WTC11 (cell line): Measurements from ENCODE around the gene MDM4.

Experiments
- CREB1 ChIP-seq: sonication (generic); formaldehyde crosslinking; IDR thresholded peaks from 2 replicates; pipeline ENCODE4 v1.8.0; 2023; ENCODE audit warnings: mild to moderate bottlenecking, missing genetic modification reagents
- KAT7 ChIP-seq: sonication (generic); formaldehyde crosslinking; IDR thresholded peaks from 2 replicates; pipeline ENCODE4 v1.8.1; 2023; ENCODE audit warnings: missing genetic modification reagents, mild to moderate bottlenecking, borderline replicate concordance
- RORB ChIP-seq: fragments of 250-450 bp; sonication (Bioruptor Pico); IDR thresholded peaks from 2 replicates; pipeline ENCODE4 v1.9.0; 2021; ENCODE audit warnings: mild to moderate bottlenecking
- SP1 ChIP-seq: sonication (generic); formaldehyde crosslinking; conservative IDR thresholded peaks from 2 replicates; pipeline ENCODE4 v1.8.1; 2022; ENCODE audit warnings: missing genetic modification reagents
- TEAD4 ChIP-seq: sonication (generic); formaldehyde crosslinking; IDR thresholded peaks from 2 replicates; pipeline ENCODE4 v1.8.0; 2022; ENCODE audit warnings: mild to moderate bottlenecking, missing genetic modification reagents
- TF ChIP-seq, protein P1 (sequence below): sonication (generic); formaldehyde crosslinking; IDR thresholded peaks from 2 replicates; pipeline ENCODE4 v1.8.1; 2022; ENCODE audit warnings: mild to moderate bottlenecking, moderate library complexity, missing genetic modification reagents
- TF ChIP-seq, protein P2 (sequence below): fragments of 200-600 bp; IDR thresholded peaks from 2 replicates; pipeline ENCODE4 v1.8.0; 2022; ENCODE audit warnings: antibody characterized with exemption
- TF ChIP-seq, protein P3 (sequence below): sonication (generic); formaldehyde crosslinking; IDR thresholded peaks from 2 replicates; pipeline ENCODE4 v1.8.1; 2022; ENCODE audit warnings: missing genetic modification reagents, borderline replicate concordance
- TF ChIP-seq, protein P4 (sequence below): sonication (generic); formaldehyde crosslinking; IDR thresholded peaks from 2 replicates; pipeline ENCODE4 v1.8.0; 2022; ENCODE audit warnings: missing genetic modification reagents
- TF ChIP-seq, protein P5 (sequence below): sonication (generic); formaldehyde crosslinking; IDR thresholded peaks from 2 replicates; pipeline ENCODE4 v1.8.1; 2023; ENCODE audit warnings: mild to moderate bottlenecking, missing genetic modification reagents
- TF ChIP-seq, protein P6 (sequence below): sonication (generic); formaldehyde crosslinking; IDR thresholded peaks from 2 replicates; pipeline ENCODE4 v1.8.1; 2023; ENCODE audit warnings: mild to moderate bottlenecking, moderate library complexity, missing genetic modification reagents

DNA sequence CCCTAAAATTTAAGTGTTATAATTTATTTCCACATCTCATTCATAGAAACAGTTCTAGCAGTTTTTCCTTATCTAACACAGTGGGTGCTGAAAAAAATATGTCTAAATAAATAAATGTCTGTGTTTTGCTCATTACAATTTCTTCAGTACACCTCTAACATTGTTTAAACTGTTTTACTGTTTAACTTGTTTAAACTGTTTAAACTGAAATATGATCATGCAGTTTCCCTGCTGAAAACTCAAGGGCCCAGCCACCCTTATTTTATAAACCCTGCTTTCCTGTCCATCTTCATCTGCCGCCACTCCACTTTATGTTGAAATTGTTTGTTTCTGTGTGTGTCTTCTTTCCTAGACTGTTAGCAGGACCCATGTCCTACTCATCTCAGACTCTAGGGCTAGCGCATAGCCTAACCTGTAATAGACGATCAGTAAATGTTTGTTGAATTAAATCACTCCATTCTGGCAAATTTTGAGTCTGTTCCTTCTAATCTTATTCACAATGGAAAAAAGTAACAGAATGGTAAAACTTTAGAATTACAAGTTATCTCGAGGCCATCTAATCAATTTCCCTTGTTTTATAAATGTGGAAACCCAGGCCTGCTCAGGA is 12.2 kb upstream of the MDM4 start:
- TF ChIP-seq, protein P1, sequence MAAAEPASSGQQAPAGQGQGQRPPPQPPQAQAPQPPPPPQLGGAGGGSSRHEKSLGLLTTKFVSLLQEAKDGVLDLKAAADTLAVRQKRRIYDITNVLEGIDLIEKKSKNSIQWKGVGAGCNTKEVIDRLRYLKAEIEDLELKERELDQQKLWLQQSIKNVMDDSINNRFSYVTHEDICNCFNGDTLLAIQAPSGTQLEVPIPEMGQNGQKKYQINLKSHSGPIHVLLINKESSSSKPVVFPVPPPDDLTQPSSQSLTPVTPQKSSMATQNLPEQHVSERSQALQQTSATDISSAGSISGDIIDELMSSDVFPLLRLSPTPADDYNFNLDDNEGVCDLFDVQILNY, result no peak
- no peak for TF ChIP-seq RORB (CRISPR knock-in tag)
- TF ChIP-seq, protein P2, sequence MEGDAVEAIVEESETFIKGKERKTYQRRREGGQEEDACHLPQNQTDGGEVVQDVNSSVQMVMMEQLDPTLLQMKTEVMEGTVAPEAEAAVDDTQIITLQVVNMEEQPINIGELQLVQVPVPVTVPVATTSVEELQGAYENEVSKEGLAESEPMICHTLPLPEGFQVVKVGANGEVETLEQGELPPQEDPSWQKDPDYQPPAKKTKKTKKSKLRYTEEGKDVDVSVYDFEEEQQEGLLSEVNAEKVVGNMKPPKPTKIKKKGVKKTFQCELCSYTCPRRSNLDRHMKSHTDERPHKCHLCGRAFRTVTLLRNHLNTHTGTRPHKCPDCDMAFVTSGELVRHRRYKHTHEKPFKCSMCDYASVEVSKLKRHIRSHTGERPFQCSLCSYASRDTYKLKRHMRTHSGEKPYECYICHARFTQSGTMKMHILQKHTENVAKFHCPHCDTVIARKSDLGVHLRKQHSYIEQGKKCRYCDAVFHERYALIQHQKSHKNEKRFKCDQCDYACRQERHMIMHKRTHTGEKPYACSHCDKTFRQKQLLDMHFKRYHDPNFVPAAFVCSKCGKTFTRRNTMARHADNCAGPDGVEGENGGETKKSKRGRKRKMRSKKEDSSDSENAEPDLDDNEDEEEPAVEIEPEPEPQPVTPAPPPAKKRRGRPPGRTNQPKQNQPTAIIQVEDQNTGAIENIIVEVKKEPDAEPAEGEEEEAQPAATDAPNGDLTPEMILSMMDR, result no peak
- TF ChIP-seq, protein P3, sequence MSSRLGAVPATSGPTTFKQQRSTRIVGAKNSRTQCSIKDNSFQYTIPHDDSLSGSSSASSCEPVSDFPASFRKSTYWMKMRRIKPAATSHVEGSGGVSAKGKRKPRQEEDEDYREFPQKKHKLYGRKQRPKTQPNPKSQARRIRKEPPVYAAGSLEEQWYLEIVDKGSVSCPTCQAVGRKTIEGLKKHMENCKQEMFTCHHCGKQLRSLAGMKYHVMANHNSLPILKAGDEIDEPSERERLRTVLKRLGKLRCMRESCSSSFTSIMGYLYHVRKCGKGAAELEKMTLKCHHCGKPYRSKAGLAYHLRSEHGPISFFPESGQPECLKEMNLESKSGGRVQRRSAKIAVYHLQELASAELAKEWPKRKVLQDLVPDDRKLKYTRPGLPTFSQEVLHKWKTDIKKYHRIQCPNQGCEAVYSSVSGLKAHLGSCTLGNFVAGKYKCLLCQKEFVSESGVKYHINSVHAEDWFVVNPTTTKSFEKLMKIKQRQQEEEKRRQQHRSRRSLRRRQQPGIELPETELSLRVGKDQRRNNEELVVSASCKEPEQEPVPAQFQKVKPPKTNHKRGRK (CRISPR knock-in tag), result no peak
- no peak for TF ChIP-seq TEAD4 (CRISPR knock-in tag)
- TF ChIP-seq KAT7 (CRISPR knock-in tag), result no peak
- no peak for TF ChIP-seq SP1
- TF ChIP-seq, protein P4, sequence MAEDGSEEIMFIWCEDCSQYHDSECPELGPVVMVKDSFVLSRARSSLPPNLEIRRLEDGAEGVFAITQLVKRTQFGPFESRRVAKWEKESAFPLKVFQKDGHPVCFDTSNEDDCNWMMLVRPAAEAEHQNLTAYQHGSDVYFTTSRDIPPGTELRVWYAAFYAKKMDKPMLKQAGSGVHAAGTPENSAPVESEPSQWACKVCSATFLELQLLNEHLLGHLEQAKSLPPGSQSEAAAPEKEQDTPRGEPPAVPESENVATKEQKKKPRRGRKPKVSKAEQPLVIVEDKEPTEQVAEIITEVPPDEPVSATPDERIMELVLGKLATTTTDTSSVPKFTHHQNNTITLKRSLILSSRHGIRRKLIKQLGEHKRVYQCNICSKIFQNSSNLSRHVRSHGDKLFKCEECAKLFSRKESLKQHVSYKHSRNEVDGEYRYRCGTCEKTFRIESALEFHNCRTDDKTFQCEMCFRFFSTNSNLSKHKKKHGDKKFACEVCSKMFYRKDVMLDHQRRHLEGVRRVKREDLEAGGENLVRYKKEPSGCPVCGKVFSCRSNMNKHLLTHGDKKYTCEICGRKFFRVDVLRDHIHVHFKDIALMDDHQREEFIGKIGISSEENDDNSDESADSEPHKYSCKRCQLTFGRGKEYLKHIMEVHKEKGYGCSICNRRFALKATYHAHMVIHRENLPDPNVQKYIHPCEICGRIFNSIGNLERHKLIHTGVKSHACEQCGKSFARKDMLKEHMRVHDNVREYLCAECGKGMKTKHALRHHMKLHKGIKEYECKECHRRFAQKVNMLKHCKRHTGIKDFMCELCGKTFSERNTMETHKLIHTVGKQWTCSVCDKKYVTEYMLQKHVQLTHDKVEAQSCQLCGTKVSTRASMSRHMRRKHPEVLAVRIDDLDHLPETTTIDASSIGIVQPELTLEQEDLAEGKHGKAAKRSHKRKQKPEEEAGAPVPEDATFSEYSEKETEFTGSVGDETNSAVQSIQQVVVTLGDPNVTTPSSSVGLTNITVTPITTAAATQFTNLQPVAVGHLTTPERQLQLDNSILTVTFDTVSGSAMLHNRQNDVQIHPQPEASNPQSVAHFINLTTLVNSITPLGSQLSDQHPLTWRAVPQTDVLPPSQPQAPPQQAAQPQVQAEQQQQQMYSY (CRISPR knock-in tag), result no peak
- TF ChIP-seq, protein P5, sequence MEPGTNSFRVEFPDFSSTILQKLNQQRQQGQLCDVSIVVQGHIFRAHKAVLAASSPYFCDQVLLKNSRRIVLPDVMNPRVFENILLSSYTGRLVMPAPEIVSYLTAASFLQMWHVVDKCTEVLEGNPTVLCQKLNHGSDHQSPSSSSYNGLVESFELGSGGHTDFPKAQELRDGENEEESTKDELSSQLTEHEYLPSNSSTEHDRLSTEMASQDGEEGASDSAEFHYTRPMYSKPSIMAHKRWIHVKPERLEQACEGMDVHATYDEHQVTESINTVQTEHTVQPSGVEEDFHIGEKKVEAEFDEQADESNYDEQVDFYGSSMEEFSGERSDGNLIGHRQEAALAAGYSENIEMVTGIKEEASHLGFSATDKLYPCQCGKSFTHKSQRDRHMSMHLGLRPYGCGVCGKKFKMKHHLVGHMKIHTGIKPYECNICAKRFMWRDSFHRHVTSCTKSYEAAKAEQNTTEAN, result no peak
- TF ChIP-seq, protein P6, sequence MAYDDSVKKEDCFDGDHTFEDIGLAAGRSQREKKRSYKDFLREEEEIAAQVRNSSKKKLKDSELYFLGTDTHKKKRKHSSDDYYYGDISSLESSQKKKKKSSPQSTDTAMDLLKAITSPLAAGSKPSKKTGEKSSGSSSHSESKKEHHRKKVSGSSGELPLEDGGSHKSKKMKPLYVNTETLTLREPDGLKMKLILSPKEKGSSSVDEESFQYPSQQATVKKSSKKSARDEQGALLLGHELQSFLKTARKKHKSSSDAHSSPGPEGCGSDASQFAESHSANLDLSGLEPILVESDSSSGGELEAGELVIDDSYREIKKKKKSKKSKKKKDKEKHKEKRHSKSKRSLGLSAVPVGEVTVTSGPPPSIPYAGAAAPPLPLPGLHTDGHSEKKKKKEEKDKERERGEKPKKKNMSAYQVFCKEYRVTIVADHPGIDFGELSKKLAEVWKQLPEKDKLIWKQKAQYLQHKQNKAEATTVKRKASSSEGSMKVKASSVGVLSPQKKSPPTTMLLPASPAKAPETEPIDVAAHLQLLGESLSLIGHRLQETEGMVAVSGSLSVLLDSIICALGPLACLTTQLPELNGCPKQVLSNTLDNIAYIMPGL, result no peak
- TF ChIP-seq CREB1 (CRISPR knock-in tag), result no peak
